ENCODE data around the gene DLGAP3.

The DLGAP3 gene

GRCh38 chr1:34918386-34918976 is 11.0 kb downstream of the DLGAP3 start:
- TF ChIP-seq EZH2 (IDR thresholded peaks at IDR 0.05; ENCODE audit: borderline replicate concordance, low read depth, low read length, severe bottlenecking): no peak
- no peak for TF ChIP-seq CTCF (IDR thresholded peaks at IDR 0.05; ENCODE audit: borderline replicate concordance, extremely low read depth, low read length, poor library complexity, severe bottlenecking)
- no peak overlapping the region for H3K9ac ChIP-seq (ENCODE audit: low read depth, low read length)
- no peak overlapping the region for H3K4me3 ChIP-seq (ENCODE audit: low read depth in 1 of 2, low read length in 2 of 2)
- H3K4me2 ChIP-seq (ENCODE audit: insufficient read depth, low read length): no peak overlapping the region
- DNase-seq: no peak
- H4K20me1 ChIP-seq (ENCODE audit: insufficient read depth, low read length): peaks cover 16% of the 10 kb centered on the region; the same call in 1 of the 2 replicates
- no peak overlapping the region for H3K27ac ChIP-seq (ENCODE audit: low read length)
- H3K79me2 ChIP-seq (ENCODE audit: insufficient read depth, low read length): no peaks in the 10 kb centered on the region
- no peaks in the 10 kb centered on the region for H3K4me1 ChIP-seq (ENCODE audit: insufficient read depth, low read length)
- H2AFZ ChIP-seq (ENCODE audit: low read depth, low read length): no peak overlapping the region
- no peaks in the 10 kb centered on the region for H3K36me3 ChIP-seq (ENCODE audit: insufficient read depth, low read length)
- no peaks in the 10 kb centered on the region for H3K27me3 ChIP-seq (ENCODE audit: insufficient read depth, low read length, poor library complexity)
- H3K9me3 ChIP-seq (ENCODE audit: insufficient read depth, low read length, severe bottlenecking): no peaks in the 10 kb centered on the region
- no peak for ATAC-seq (ENCODE audit: insufficient read depth, low read depth)

- Histone ChIP-seq H3K9me3 (ENCODE audit: insufficient read depth, low read length, severe bottlenecking) (no peaks in the 10 kb centered on the region), H3K4me1 (ENCODE audit: insufficient read depth, low read length) (no peaks in the 10 kb centered on the region), H3K9ac (ENCODE audit: low read depth, low read length) (no peak overlapping the region), H4K20me1 (ENCODE audit: insufficient read depth, low read length) (peaks cover 12% of the 10 kb centered on the region; the same call in 1 of the 2 replicates), H3K4me2 (ENCODE audit: insufficient read depth, low read length) (no peak overlapping the region), H3K79me2 (ENCODE audit: insufficient read depth, low read length) (no peaks in the 10 kb centered on the region), H3K4me3 (ENCODE audit: low read depth in 1 of 2, low read length in 2 of 2) (no peak overlapping the region), H3K27ac (ENCODE audit: low read length) (no peak overlapping the region), H3K27me3 (ENCODE audit: insufficient read depth, low read length, poor library complexity) (no peaks in the 10 kb centered on the region), H2AFZ (ENCODE audit: low read depth, low read length) (no peak overlapping the region), H3K36me3 (ENCODE audit: insufficient read depth, low read length) (no peaks in the 10 kb centered on the region)
- TF ChIP-seq CTCF (IDR thresholded peaks at IDR 0.05; ENCODE audit: borderline replicate concordance, extremely low read depth, low read length, poor library complexity, severe bottlenecking) (no peak), EZH2 (IDR thresholded peaks at IDR 0.05; ENCODE audit: borderline replicate concordance, low read depth, low read length, severe bottlenecking) (no peak)
- DNase-seq (no peak), ATAC-seq (ENCODE audit: insufficient read depth, low read depth) (no peak)
Observed at GRCh38 chr1:34917017-34917416, 12.4 kb downstream of the DLGAP3 start.

- TF ChIP-seq EZH2 (IDR thresholded peaks at IDR 0.05; ENCODE audit: borderline replicate concordance, low read depth, low read length, severe bottlenecking) (no peak), CTCF (IDR thresholded peaks at IDR 0.05; ENCODE audit: borderline replicate concordance, extremely low read depth, low read length, poor library complexity, severe bottlenecking) (no peak)
- Histone ChIP-seq H3K27ac (ENCODE audit: low read length) (no peak overlapping the region), H3K36me3 (ENCODE audit: insufficient read depth, low read length) (no peaks in the 10 kb centered on the region), H3K27me3 (ENCODE audit: insufficient read depth, low read length, poor library complexity) (no peaks in the 10 kb centered on the region), H3K9ac (ENCODE audit: low read depth, low read length) (no peak overlapping the region), H2AFZ (ENCODE audit: low read depth, low read length) (no peak overlapping the region), H3K4me2 (ENCODE audit: insufficient read depth, low read length) (no peak overlapping the region), H3K9me3 (ENCODE audit: insufficient read depth, low read length, severe bottlenecking) (no peaks in the 10 kb centered on the region), H3K79me2 (ENCODE audit: insufficient read depth, low read length) (no peaks in the 10 kb centered on the region), H3K4me1 (ENCODE audit: insufficient read depth, low read length) (no peaks in the 10 kb centered on the region), H3K4me3 (ENCODE audit: low read depth in 1 of 2, low read length in 2 of 2) (no peak overlapping the region), H4K20me1 (ENCODE audit: insufficient read depth, low read length) (peaks cover 10% of the 10 kb centered on the region; the same call in 1 of the 2 replicates)
- ATAC-seq (ENCODE audit: insufficient read depth, low read depth): no peak
- no peak for DNase-seq
Observed at GRCh38 chr1:34916104-34916503, 13.3 kb downstream of the DLGAP3 start.
